NCI-H526 treated with DMSO at 0.1 percent for 48 hours (cell line): ENCODE data around the gene PDS5A.
"Not testable (repeated sequence)": the region's sequence is repeated elsewhere in the genome, so short reads cannot be mapped to it uniquely, and the experiment has no call there.

Experiments used
- DNase-seq: peaks from one replicate; lab custom pipeline; 2025; lab: John Stamatoyannopoulos, UW

PDS5A gene

DNA sequence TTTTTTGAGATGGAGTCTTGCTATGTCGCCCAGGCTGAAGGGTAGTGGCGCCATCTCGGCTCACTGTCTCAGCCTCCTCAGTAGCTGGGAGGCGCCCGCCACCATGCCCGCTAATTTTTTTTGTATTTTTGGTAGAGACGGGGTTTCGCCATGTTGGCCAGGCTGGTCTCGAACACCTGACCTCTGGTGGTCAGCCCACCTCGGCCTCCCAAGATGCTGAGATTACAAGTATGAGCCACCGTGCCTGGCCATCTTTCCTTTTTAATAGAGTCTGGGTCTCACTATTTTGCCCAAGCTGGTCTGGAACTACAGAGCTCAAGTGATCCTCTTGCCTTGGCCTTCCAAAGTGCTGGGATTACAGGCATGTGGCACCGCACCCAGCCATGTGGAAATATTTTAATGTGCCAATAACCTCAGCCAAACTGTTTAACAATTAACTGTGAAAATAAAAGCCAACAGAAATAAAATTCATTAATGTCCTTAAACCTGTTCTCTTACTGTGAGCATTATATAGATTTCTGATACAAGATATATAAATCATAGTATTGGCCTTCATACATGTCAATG lies 16.3 kb downstream of the PDS5A start:
- no peak for DNase-seq

DNA sequence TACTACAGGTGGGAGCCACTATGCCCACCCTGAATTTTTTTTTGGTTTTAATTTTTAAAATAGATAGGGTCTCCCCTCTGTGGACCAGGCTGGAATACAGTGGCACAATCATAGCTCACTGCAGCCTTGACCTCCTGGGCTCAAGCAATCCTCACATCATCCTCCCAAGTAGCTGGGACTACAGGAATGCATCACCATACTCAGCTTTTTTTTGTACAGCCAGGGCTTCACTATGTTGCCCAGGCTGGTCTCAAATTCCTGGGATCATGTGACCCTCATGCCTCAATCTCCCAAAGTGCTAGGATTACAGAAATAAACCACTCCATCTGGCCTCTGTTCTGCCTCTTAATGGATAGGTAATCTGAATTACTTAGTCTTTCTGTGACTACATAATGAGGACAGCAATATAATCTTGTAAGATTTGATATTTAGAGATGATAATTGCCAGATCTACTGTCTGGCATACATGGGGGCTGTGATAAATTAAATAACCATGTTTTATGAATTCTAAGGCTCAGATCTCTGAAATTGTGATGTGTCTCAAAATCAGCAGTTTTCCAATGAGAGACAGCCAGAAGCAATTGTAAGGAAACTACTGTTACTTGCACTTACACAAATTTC lies 26.7 kb downstream of the PDS5A start:
- DNase-seq = no peak

DNA sequence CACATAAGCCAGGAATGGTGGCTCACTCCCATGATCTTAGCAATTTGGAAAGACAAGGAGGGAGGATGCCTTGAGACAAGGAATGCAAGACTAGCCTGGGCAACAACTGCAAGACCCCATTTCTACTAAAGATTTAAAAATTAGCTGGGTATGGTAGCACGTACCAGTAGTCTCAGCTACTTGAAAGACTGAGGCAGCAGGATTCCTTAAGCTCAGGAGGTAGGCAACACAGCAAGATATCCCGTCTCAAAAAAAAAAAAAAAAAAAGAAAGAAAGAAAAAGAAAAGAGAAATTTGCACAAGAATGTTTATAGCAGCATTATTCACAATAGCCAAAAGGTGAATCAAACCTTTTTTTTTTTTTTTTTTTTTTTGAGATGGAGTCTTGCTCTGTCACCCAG lies 29.7 kb downstream of the PDS5A start:
- DNase-seq = no peak

DNA sequence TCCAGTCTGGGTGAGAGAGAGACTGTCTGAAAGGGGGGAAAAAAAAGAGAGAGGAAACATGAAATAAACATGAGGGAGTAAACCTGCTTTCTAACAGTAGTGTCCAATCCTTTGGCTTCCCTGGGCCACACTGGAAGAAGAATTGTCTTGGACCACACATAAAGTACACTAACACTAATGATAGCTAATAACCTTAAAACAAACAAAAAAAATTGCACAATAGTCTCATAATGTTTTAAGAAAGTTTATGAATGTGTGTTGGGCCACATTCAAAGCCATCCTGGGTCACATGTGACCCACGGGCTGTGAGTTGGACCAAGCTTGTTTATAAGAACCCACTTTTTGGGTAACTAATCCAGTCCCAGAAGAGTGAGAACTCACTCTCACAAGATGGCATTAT lies 30.3 kb downstream of the PDS5A start:
- DNase-seq = no peak

DNA sequence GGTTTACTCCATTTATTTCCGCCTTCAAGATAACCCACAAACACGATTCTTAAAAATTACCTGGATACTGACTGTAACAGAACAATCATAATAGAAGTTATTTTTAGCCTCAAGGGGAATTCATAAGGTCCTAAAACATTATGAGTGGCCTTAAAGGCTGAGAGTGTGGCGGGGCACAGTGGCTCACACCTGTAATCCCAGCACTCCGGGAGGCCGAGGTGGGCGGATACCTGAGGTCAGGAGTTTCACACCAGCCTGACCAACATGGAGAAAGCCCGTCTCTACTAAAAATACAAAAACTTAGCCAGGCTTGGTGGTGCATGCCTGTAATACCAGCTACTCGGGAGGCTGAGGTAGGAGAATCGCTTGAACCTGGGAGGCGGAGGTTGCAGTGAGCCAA lies 33.5 kb downstream of the PDS5A start:
- DNase-seq = not testable (repeated sequence)

DNA sequence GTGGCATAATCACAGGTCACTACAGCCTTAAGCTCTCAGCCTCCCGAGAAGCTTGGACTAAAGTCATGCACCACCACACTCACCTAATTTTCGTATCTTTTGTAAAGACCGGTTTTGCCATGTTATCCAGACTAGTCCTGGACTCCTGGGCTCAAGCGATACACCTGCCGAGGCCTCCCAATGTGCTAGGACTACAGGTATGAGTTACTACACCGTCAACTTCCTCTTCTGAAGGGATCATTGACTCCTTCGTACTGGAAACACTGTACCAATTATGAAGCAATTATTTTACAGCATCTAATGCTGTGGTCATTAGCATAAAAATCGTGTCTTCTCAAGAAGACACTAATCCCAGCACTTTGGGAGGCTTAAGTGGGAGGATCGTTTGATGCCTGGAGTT lies 35.2 kb downstream of the PDS5A start:
- DNase-seq = peak; percentile 67

DNA sequence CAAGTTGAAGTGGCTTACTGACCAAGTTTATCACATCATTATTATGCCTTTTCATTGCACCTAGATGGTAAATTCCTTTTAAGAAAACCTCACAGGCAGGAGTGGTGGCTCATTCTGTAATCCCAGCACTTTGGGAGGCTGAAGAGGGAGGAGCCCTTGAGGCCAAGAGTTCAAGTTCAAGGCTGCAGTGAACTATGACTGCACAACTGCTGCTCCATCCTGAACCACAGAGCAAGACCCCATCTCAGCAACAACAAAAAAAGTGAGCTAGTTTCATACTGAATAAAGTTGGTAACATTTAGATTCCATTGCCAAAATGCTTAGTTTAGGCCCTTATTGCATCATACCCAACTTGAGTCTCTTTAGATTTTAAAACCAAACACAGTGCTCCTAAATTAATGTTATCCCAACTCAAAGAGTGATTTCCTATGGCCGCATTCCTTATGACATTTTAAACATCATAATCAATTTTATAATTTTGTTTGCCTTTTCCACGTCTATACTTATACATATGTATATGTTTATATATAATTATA lies 36.0 kb downstream of the PDS5A start:
- no peak for DNase-seq

- no peak for DNase-seq
Observed at GRCh38 chr4:39937683-39938268, 39.9 kb downstream of the PDS5A start.

DNA sequence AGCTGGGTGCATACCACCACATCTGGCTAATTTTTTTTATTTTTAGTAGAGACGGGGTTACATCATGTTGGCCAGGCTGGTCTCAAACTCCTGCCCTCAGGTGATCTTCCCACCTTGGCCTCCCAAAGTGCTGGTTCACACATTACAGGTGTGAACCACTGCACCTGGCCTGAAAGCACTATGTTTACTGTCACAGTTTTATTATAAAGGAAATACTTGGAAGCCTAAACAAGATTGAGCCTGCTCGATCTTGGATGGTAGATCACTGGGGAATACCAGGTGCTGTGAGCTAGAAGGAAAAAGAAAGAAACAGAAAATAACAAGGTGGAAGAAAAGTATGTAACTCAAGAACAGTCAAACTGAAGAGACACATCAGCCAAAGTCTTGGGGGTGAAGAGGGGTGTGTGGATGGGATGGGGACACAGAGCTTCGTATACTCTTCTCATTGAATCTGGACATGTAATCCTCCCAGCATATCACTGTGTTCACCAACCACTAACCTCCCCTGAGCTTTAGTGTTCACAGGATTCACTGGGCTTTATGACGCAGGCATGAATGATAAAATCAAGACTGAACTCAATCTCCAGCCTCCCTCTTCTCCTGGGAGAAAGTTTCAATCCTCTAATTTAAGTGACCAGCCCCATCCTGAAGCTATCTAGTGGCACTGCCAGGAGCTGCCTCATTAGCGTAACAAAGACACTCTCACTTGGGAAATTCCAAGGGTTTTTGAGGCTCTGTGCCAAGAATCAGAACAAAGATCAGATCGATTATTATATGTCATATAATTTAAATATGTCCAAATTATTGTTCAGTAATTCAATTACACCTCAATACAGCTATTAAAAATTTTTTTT lies 40.9 kb downstream of the PDS5A start:
- no peak for DNase-seq

GRCh38 chr4:39933671-39934590 lies 43.8 kb downstream of the PDS5A start:
- DNase-seq = no peak

DNA sequence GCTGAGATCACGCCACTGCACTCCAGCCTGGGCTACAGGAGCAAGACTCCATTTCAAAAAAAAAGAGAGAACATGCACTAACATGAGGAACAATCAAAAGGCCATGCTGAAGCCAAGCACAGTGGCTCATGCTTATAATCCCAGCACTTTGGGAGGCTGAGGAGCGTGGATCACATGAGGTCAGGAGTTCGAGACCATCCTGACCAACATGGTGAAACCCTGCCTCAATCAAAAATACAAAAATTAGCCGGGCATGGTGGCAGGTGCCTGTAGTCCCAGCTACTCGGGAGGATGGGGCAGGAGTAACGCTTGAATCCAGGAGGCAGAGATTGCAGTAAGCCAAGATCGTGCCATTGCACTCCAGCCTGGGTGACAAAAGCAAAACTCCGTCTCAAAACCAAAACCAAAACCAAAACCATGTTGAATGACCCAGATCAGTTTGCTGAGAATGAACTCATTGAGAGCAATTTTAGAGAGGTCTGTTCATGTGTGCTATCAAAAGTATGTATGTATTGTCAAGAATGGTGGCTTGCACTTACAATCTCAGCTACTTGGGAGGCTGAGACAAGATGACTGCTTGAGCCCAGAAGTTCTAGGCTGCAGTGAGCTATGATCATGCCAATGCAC lies 44.8 kb downstream of the PDS5A start:
- DNase-seq = no peak

- DNase-seq = no peak
Observed at GRCh38 chr4:39931441-39931901, 46.2 kb downstream of the PDS5A start.

DNA sequence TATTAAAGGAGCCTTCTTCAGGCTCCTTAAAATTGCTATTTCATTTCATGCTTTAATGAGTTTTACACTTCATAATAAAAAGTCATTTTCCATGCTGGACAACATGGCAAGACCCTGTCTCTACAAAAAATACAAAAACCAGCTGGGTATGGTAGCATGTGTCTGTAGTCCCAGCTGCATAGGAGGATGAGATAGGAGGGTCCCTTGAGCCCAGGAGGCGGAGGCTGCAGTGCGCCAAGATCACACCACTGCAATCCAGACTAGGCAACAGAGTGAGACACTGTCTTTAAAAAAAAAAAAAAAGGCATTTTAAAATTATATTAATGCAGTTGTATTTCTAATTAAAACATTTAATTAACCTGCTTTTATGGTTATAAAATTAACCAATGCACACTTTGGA lies 49.2 kb downstream of the PDS5A start:
- no peak for DNase-seq

DNA sequence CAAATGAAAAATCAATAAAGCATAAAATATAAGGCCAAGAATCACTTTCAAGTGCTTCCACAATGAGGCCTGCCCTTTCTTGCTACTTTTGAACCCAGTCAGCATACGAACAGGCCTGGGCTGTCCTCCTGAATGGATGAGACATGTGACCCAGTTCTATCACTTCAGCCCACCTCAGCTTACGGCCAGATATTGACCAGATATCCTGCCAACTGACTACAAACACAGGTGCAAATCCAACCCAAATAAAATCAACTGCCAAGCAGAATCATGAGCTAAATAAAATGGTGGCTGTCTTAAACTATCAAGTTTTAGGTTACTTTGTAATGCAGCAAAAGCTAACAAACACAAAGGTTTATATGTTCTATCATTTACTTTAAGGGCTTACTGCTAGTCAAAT lies 53.7 kb downstream of the PDS5A start:
- no peak for DNase-seq

DNA sequence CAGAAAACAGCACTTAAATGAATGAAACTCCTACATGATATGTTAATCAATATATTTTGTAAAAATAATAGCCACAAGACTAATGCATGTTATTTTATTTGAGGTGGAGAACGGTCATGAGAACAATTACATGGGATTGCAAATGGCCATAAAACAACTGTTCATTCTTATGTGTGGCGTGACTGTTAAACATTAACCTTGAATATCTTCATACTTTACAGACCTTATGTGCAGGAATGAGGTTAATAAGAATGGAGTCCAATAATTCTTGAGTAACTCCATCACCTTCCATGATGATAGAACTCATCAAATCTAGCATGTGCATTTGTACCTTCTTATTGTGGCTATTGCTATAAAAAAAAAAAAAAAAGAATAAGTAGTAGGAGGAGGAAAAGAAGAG lies 55.3 kb downstream of the PDS5A start:
- no peak for DNase-seq

GRCh38 chr4:39913471-39913870 lies 64.2 kb downstream of the PDS5A start:
- no peak for DNase-seq

- no peak for DNase-seq
Observed at GRCh38 chr4:39910064-39910463, 67.6 kb downstream of the PDS5A start.

GRCh38 chr4:39908284-39908683 lies 69.4 kb downstream of the PDS5A start:
- DNase-seq = no peak

GRCh38 chr4:39905656-39906055 lies 72.1 kb downstream of the PDS5A start:
- DNase-seq = no peak

DNA sequence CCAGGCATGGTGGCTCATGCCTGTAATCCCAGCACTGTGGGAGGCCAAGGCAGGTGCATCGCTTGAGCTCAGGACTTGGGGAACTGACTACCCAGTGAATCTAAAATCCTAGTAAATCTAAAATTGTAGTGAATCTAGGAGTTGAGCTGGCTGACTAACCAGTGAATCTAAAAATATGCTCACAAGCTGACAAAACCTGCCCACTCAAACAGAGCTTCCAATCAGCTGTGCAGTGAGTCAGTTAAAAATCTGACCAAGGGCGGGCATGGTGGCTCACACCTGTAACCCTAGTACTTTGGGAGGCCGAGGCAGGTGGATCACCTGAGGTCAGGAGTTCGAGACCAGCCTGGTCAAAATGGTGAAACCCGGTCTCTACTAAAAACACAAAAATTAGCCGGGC lies 72.7 kb downstream of the PDS5A start:
- not testable (repeated sequence) for DNase-seq

- no peak for DNase-seq
Observed at GRCh38 chr4:39900966-39901365, 76.7 kb downstream of the PDS5A start.
